Right renal cortex interstitium (tissue), 3 donors: ENCODE results near the gene C10orf62. TPM values are rescaled to one million over a fixed set of nuclear protein-coding genes. Genes with fewer than 3 reads are reported as not detected.

ENCODE experiments used
- DNase-seq, 3 donors: peaks; one replicate each; pipeline ENCODE4 v3.0.0-alpha.2; 2013; ENCODE audit warnings: low read depth in 3 of 3, low spot score in 2 of 3
- polyA plus RNA-seq, 3 donors: library from polyadenylated mRNA; unstranded; fragments of 120-200 nt; gene quantifications; one replicate each; pipeline ENCODE4 v1.2.1, GENCODE V29; 2013; ENCODE audit not compliant: insufficient read length in 3 of 3

The C10orf62 gene
- polyA plus RNA-seq, 3 donors = 0.28 to 0.35 (median 0.33) TPM

- peak in 1 of 3 donors; percentile 35 for DNase-seq
Measured at GRCh38 chr10:97584060-97584797, 5.3 kb upstream of the C10orf62 start, which contains the start of gene HOGA1. Gene HOGA1, plus strand, starts transcription at chr10:97584389. Its CDS starts 315 bp downstream, at chr10:97584704.

GRCh38 chr10:97584798-97585438 is 4.6 kb upstream of the C10orf62 start:
- no peak for DNase-seq

- no peak for DNase-seq
Measured at GRCh38 chr10:97585439-97585811, 4.1 kb upstream of the C10orf62 start.

GRCh38 chr10:97587183-97587582 is 2.3 kb upstream of the C10orf62 start:
- no peak for DNase-seq

GRCh38 chr10:97590082-97590747 is 694 bp downstream of the C10orf62 start:
- DNase-seq = no peak

- no peak for DNase-seq
Measured at GRCh38 chr10:97590748-97591495, 1.4 kb downstream of the C10orf62 start.

GRCh38 chr10:97593421-97593820 is 3.9 kb downstream of the C10orf62 start:
- no peak for DNase-seq

- DNase-seq = no peak
Measured at GRCh38 chr10:97596101-97597082, 6.9 kb downstream of the C10orf62 start.

- DNase-seq = no peak
Measured at GRCh38 chr10:97597778-97598177, 8.3 kb downstream of the C10orf62 start.

- DNase-seq = no peak
Measured at GRCh38 chr10:97598407-97599271, 9.1 kb downstream of the C10orf62 start.

GRCh38 chr10:97599272-97599619 is 9.7 kb downstream of the C10orf62 start:
- DNase-seq = no peak

- no peak for DNase-seq
Measured at GRCh38 chr10:97600616-97601015, 11.1 kb downstream of the C10orf62 start.

GRCh38 chr10:97601268-97602215 is 12.0 kb downstream of the C10orf62 start:
- no peak for DNase-seq

- DNase-seq = no peak
Measured at GRCh38 chr10:97607095-97607636, 17.6 kb downstream of the C10orf62 start.

GRCh38 chr10:97608991-97609561 is 19.6 kb downstream of the C10orf62 start:
- no peak for DNase-seq

GRCh38 chr10:97611473-97611872 is 22.0 kb downstream of the C10orf62 start:
- no peak for DNase-seq

- DNase-seq = peak in 1 of 3 donors; percentile 16
Measured at GRCh38 chr10:97612386-97612785, 22.9 kb downstream of the C10orf62 start.
